ENCODE data around the gene PEAK1.
"Not testable (repeated sequence)": the region's sequence is repeated elsewhere in the genome, so short reads cannot be mapped to it uniquely, and the experiment has no call there.

The PEAK1 gene

GRCh38 chr15:77225088-77225487, 194.8 kb downstream of the PEAK1 start:
- DNase-seq (ENCODE audit: low spot score), result no peak

GRCh38 chr15:77224352-77224751, 195.6 kb downstream of the PEAK1 start:
- no peak for DNase-seq (ENCODE audit: low spot score)

- no peak for DNase-seq (ENCODE audit: low spot score)
Observed at GRCh38 chr15:77221708-77222107, 198.2 kb downstream of the PEAK1 start.

- no peak for DNase-seq (ENCODE audit: low spot score)
Observed at GRCh38 chr15:77221174-77221573, 198.7 kb downstream of the PEAK1 start.

- no peak for DNase-seq (ENCODE audit: low spot score)
Observed at GRCh38 chr15:77219841-77220240, 200.1 kb downstream of the PEAK1 start.

- no peak for DNase-seq (ENCODE audit: low spot score)
Observed at GRCh38 chr15:77209221-77209620, 210.7 kb downstream of the PEAK1 start.

- no peak for DNase-seq (ENCODE audit: low spot score)
Observed at GRCh38 chr15:77208241-77208640, 211.7 kb downstream of the PEAK1 start.

- DNase-seq (ENCODE audit: low spot score), result no peak
Observed at GRCh38 chr15:77201665-77202064, 218.2 kb downstream of the PEAK1 start.

GRCh38 chr15:77196381-77196780, 223.5 kb downstream of the PEAK1 start:
- no peak for DNase-seq (ENCODE audit: low spot score)

GRCh38 chr15:77195586-77195985, 224.3 kb downstream of the PEAK1 start:
- no peak for DNase-seq (ENCODE audit: low spot score)

GRCh38 chr15:77192451-77192850, 227.5 kb downstream of the PEAK1 start:
- DNase-seq (ENCODE audit: low spot score), result no peak

GRCh38 chr15:77191230-77191834, 228.6 kb downstream of the PEAK1 start:
- DNase-seq (ENCODE audit: low spot score), result no peak

- peak; percentile 38 for DNase-seq (ENCODE audit: low spot score)
Observed at GRCh38 chr15:77187751-77188464, 232.0 kb downstream of the PEAK1 start.

GRCh38 chr15:77186594-77187011, 233.3 kb downstream of the PEAK1 start:
- no peak for DNase-seq (ENCODE audit: low spot score)

- DNase-seq (ENCODE audit: low spot score), result no peak
Observed at GRCh38 chr15:77185242-77185785, 234.6 kb downstream of the PEAK1 start.

- DNase-seq (ENCODE audit: low spot score), result not testable (repeated sequence)
Observed at GRCh38 chr15:77184352-77184751, 235.6 kb downstream of the PEAK1 start.

GRCh38 chr15:77183066-77183465, 236.8 kb downstream of the PEAK1 start:
- no peak for DNase-seq (ENCODE audit: low spot score)

- DNase-seq (ENCODE audit: low spot score), result no peak
Observed at GRCh38 chr15:77181305-77182074, 238.4 kb downstream of the PEAK1 start.

GRCh38 chr15:77180757-77181156, 239.1 kb downstream of the PEAK1 start:
- DNase-seq (ENCODE audit: low spot score), result no peak

- no peak for DNase-seq (ENCODE audit: low spot score)
Observed at GRCh38 chr15:77180270-77180669, 239.6 kb downstream of the PEAK1 start.

- no peak for DNase-seq (ENCODE audit: low spot score)
Observed at GRCh38 chr15:77179541-77179998, 240.3 kb downstream of the PEAK1 start.

GRCh38 chr15:77178411-77178810, 241.5 kb downstream of the PEAK1 start:
- no peak for DNase-seq (ENCODE audit: low spot score)

GRCh38 chr15:77176148-77176547, 243.8 kb downstream of the PEAK1 start:
- DNase-seq (ENCODE audit: low spot score), result not testable (repeated sequence)
